GM12878 (cell line): Measurements from ENCODE around the gene GNB3. TPM values are rescaled to one million over a fixed set of nuclear protein-coding genes. Genes with fewer than 3 reads are reported as not detected.

Experiments
- ATAC-seq: fragments of 200-7000 bp; cut with Tn5 transposase; 3 replicates; pipeline ENCODE4 v1.9.1; 2020; ENCODE audit warnings: mild to moderate bottlenecking, moderate library complexity
- BruUV-seq: library from RNA; stranded (reverse); fragments of 400-500 nt; replicated peaks from 2 replicates; lab custom pipeline; 2021; lab: Mats Ljungman, UMichigan
- CTCF ChIA-PET: fragments of 300-600 bp; sonication (Branson Sonifier 250); formaldehyde crosslinking; extraction: SDS; loops from one replicate; lab custom pipeline; 2021; ENCODE audit warnings: inconsistent platforms; lab: Yijun Ruan, JAX
- POLR2A ChIA-PET: fragments of 350-600 bp; formaldehyde crosslinking; extraction: SDS; loops from one replicate; lab custom pipeline; 2021; ENCODE audit warnings: inconsistent platforms; lab: Charles Lee
- RAD21 ChIA-PET: fragments of 300-600 bp; sonication (Branson Sonifier 250); formaldehyde crosslinking; loops from one replicate; lab custom pipeline; 2023; ENCODE audit warnings: antibody characterized with exemption; ENCODE audit not compliant: unreplicated experiment; lab: Charles Lee
- SMC1A ChIA-PET: fragments of 300-600 bp; sonication (Branson Sonifier 250); formaldehyde crosslinking; loops from one replicate; lab custom pipeline; 2023; ENCODE audit not compliant: unreplicated experiment, uncharacterized antibody; lab: Charles Lee
- DNase-seq: peaks from one replicate; pipeline ENCODE4 v3.0.0-alpha.2; 2011; ENCODE audit warnings: low read depth, low spot score
- FAIRE-seq: peaks from 3 replicates; lab custom pipeline; 2011; peaks lifted over from hg19 to GRCh38; lab: Jason Lieb, UNC
- H2AFZ ChIP-seq: 2 replicates; pipeline ENCODE4 v1.6.0; 2011; ENCODE audit warnings: low read depth, low read length, control low read depth; ENCODE audit not compliant: control insufficient read depth
- H3K27ac ChIP-seq: 2 replicates; pipeline ENCODE4 v1.5.1; 2011; ENCODE audit warnings: control low read depth; ENCODE audit not compliant: control insufficient read depth, insufficient read depth
- H3K27me3 ChIP-seq, 2 experiments: replicated peaks in 1 of 2; 2 replicates each; pipeline versions ENCODE4 v1.6.0 to v1.6.1; 2011; ENCODE audit warnings: low read length in 1 of 2; ENCODE audit not compliant: control insufficient read depth in 2 of 2, insufficient read depth in 2 of 2
- H3K36me3 ChIP-seq, 2 experiments: 2 replicates each; pipeline ENCODE4 v1.5.1; 2011; ENCODE audit warnings: low read length in 1 of 2; ENCODE audit not compliant: control insufficient read depth in 2 of 2, insufficient read depth in 2 of 2
- H3K4me1 ChIP-seq: 2 replicates; pipeline ENCODE4 v1.6.1; 2011; ENCODE audit warnings: mild to moderate bottlenecking, low read length, moderate library complexity, mixed read lengths; ENCODE audit not compliant: control insufficient read depth, insufficient read depth
- H3K4me2 ChIP-seq: 2 replicates; pipeline ENCODE4 v1.6.0; 2011; ENCODE audit warnings: control low read depth; ENCODE audit not compliant: control insufficient read depth, insufficient read depth
- H3K4me3 ChIP-seq: fragments of 200-600 bp; sonication (generic); 2 replicates; pipeline ENCODE4 v1.5.1; 2016
- H3K79me2 ChIP-seq: 2 replicates; pipeline ENCODE4 v1.6.0; 2011; ENCODE audit warnings: low read length; ENCODE audit not compliant: control insufficient read depth, insufficient read depth
- H3K9ac ChIP-seq: 2 replicates; pipeline ENCODE4 v1.8.0; 2011; ENCODE audit warnings: low read length, control low read depth, mixed read lengths; ENCODE audit not compliant: control insufficient read depth, insufficient read depth
- H3K9me3 ChIP-seq: replicated peaks from 3 replicates; pipeline ENCODE4 v1.5.1; 2011; ENCODE audit warnings: mild to moderate bottlenecking, low read length; ENCODE audit not compliant: control insufficient read depth, insufficient read depth
- H4K20me1 ChIP-seq: 2 replicates; pipeline ENCODE4 v1.6.0; 2011; ENCODE audit not compliant: control insufficient read depth, insufficient read depth
- CHD4 ChIP-seq: fragments of 200-600 bp; sonication (generic); IDR thresholded peaks from 2 replicates; pipeline ENCODE4 v1.6.1; 2016; ENCODE audit warnings: mild to moderate bottlenecking
- CUX1 ChIP-seq: IDR thresholded peaks from 2 replicates; pipeline ENCODE4 v1.6.1; 2012; ENCODE audit warnings: improper control_type of control experiment, low read depth, low read length; ENCODE audit not compliant: insufficient replicate concordance
- HCFC1 ChIP-seq: fragments of 150-350 bp; IDR thresholded peaks from 2 replicates; pipeline ENCODE4 v1.6.1; 2014; ENCODE audit warnings: low read length
- MLLT1 ChIP-seq: fragments of 450-650 bp; IDR thresholded peaks from 2 replicates; pipeline ENCODE4 v1.6.1; 2016; ENCODE audit warnings: mild to moderate bottlenecking
- NKRF ChIP-seq: fragments of 450-650 bp; conservative IDR thresholded peaks from 2 replicates; pipeline ENCODE4 v1.6.1; 2017; ENCODE audit warnings: mild to moderate bottlenecking, moderate library complexity
- POLR2A ChIP-seq: IDR thresholded peaks from 2 replicates; pipeline ENCODE4 v1.6.1; 2011; ENCODE audit warnings: low read depth, mild to moderate bottlenecking, low read length
- POLR2AphosphoS5 ChIP-seq: IDR thresholded peaks from 2 replicates; pipeline ENCODE4 v1.6.1; 2011; ENCODE audit warnings: mild to moderate bottlenecking, low read length, inconsistent platforms
- WGBS: methylation state at CpG from one replicate; pipeline ENCODE4 v1.1.6; 2016; ENCODE audit warnings: low lambda C conversion rate; ENCODE audit not compliant: insufficient replicate concordance, insufficient coverage; ENCODE audit errors: missing lambda C conversion rate; 5-methylcytosine and 5-hydroxymethylcytosine counted together
- in situ Hi-C: fragments of 300-500 bp; cut with MboI; formaldehyde crosslinking; loops from 9 replicates; pipeline ENCODE4 v1.14.3; 2018; ENCODE audit warnings: mixed read lengths
- intact Hi-C: fragments of 100-400 bp; cut with micrococcal nuclease; formaldehyde crosslinking; loops from one replicate; pipeline ENCODE4 v1.14.2; 2022; ENCODE audit not compliant: unreplicated experiment
- polyA plus RNA-seq, 11 experiments: library from polyadenylated mRNA; depleted of rRNA in 4 of 11; unstranded in 6 of 11; stranded (reverse) in 5 of 11; fragments of >200 nt; fragmentation: Nextera tagmentation in 4 of 11; fragmentation: Illumina TruSeq in 1 of 11; extraction: Ambion mirVana in 4 of 11; extraction: Trizol in 1 of 11; gene quantifications; 1 replicate in 1 of 11; 2 replicates in 10 of 11; pipeline versions ENCODE4 v1.2.1 to v1.2.3, GENCODE V29; 2011 to 2016; ENCODE audit warnings: inconsistent platforms in 2 of 11, missing spikeins in 2 of 11, low read depth in 1 of 11
- total RNA-seq, 4 experiments: library from RNA; depleted of rRNA in 3 of 4; stranded (reverse); fragments of >200 nt in 3 of 4; fragmentation: Illumina TruSeq in 1 of 4; extraction: Trizol in 1 of 4; gene quantifications; 2 replicates each; pipeline versions ENCODE4 v1.2.1 to v1.2.3, GENCODE V29; 2013 to 2021
- TF ChIP-seq, protein P1 (sequence below): fragments of 450-650 bp; formaldehyde crosslinking; IDR thresholded peaks from 2 replicates; pipeline ENCODE4 v1.4.0; 2020; ENCODE audit warnings: mild to moderate bottlenecking, moderate library complexity

The GNB3 gene
- total and polyA plus RNA-seq, 10 of the 15 experiments (the other 5 are each of a cell fraction or from before 2014, with no cell fraction given): 0.05 to 1.1 (median 0.36) TPM

DNA sequence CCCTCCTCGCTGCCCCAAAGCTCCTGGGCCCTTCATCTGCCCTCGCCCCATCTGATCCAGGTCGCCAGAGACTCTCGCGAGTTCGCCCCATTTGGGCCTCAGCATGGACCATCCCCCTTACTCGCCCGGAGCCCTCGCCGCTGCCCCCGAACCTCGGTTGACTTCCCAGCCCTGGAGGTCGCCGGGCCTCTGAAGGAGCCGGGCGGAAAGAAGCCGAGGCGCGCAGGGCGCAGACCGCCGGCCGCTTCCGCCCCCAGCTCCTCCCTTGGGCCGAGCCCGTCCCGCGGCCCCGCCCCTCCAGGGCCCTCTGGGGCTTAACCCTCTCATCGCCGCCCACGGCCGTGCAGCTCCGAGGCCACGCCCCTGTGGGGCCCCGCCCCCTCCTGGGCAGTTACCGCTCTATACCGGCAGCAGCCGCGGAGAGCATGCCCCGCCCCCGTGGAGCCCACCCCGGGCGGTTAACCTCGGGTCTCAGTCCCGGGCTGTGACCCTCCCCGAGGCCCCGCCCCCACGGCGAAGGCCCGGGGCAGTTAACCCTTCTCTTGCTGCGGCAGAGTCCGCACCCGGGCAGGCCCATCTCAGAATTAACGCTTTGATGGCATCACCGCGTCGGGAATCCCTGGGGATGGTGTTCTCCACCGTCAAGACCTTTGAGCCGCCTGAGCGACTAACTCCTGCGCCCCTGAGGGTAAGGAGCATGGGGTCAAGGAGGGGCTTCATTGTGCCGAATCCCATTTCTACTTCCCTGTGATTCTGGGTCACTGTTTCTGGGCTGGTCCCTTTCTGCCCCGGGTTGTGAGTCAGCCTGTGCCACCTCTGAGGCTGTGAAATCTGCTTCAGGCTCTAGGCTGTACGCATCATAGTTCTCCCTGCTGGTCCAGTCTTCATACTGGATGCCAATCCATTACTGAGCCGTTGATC, 32.6 kb downstream of the GNB3 start, which contains the start of gene SPSB2:
Gene SPSB2, minus strand, starts transcription at position 210 of the 921 bp plus-strand sequence. CDS start 402 bp downstream, outside the sequence.
- ChIA-PET POLR2A (interaction anchor here (0.6 to 5.0 kb wide), 22 partner anchors 9 to 184 kb away, joined by 3 to 52 read pairs (median 4); partner anchors contain the start of genes C12orf57, CDCA3, COPS7A and ENO2), SMC1A (interaction anchor here (0.6 to 4.5 kb wide), 12 partner anchors 8 to 120 kb away, joined by 3 to 41 read pairs (median 4); partner anchors contain the start of genes C12orf57, CDCA3, MLF2 and RNU7-1), RAD21 (interaction anchor here (0.7 to 5.3 kb wide), 18 partner anchors 9 to 239 kb away, joined by 3 to 41 read pairs (median 4); partner anchors contain the start of genes C12orf57, CDCA3, LRRC23 and MLF2), CTCF (interaction anchor here (0.6 to 9.5 kb wide), 44 partner anchors 8 to 239 kb away, joined by 3 to 173 read pairs (median 5); partner anchors contain the start of genes C12orf57, C1R, C1RL and CDCA3)
- Histone ChIP-seq H3K36me3 (peaks cover 20 to 31% of the 10 kb centered on the region in 2 experiments), H3K4me2 (peak within 1 kb of the TSS; percentile 100), H3K79me2 (peaks cover 27% of the 10 kb centered on the region), H3K9me3 (no peaks in the 10 kb centered on the region), H3K4me1 (peaks cover 30% of the 10 kb centered on the region), H4K20me1 (peaks cover 16% of the 10 kb centered on the region), H3K27ac (peak within 1 kb of the TSS; percentile 59), H3K9ac (peak within 1 kb of the TSS; percentile 73), H3K4me3 (peak within 1 kb of the TSS; percentile 87), H3K27me3 (no peaks in the 10 kb centered on the region), H2AFZ (peak within 1 kb of the TSS; percentile 71)
- intact Hi-C loops (loop anchor here (1.0 kb wide), 1 partner anchor 18 kb away; no protein-coding TSS in a partner anchor), in situ Hi-C loops (no loop called here)
- peak; percentile 91 for ATAC-seq
- 3% methylated on average over 49 of the region's 66 CpGs for WGBS
- peak; percentile 69 for DNase-seq
- BruUV-seq: no TSS peak
- no peak for FAIRE-seq
- TF ChIP-seq MLLT1 (no peak), CHD4 (no peak), CUX1 (no peak), NKRF (peak; percentile 29; the same call in 1 of the 2 replicates), POLR2A (peak; percentile 77), POLR2AphosphoS5 (peak; percentile 66), HCFC1 (peak; percentile 32; the same call in 1 of the 2 replicates)
- TF ChIP-seq, protein P1, sequence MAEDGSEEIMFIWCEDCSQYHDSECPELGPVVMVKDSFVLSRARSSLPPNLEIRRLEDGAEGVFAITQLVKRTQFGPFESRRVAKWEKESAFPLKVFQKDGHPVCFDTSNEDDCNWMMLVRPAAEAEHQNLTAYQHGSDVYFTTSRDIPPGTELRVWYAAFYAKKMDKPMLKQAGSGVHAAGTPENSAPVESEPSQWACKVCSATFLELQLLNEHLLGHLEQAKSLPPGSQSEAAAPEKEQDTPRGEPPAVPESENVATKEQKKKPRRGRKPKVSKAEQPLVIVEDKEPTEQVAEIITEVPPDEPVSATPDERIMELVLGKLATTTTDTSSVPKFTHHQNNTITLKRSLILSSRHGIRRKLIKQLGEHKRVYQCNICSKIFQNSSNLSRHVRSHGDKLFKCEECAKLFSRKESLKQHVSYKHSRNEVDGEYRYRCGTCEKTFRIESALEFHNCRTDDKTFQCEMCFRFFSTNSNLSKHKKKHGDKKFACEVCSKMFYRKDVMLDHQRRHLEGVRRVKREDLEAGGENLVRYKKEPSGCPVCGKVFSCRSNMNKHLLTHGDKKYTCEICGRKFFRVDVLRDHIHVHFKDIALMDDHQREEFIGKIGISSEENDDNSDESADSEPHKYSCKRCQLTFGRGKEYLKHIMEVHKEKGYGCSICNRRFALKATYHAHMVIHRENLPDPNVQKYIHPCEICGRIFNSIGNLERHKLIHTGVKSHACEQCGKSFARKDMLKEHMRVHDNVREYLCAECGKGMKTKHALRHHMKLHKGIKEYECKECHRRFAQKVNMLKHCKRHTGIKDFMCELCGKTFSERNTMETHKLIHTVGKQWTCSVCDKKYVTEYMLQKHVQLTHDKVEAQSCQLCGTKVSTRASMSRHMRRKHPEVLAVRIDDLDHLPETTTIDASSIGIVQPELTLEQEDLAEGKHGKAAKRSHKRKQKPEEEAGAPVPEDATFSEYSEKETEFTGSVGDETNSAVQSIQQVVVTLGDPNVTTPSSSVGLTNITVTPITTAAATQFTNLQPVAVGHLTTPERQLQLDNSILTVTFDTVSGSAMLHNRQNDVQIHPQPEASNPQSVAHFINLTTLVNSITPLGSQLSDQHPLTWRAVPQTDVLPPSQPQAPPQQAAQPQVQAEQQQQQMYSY (CRISPR knock-in tag): no peak
